SK-N-SH treated with all-trans-retinoic acid at 6 μM for 48 hours (cell line): ENCODE results near the gene GLDN.

Experiments
- ATAC-seq: fragments of 200-7000 bp; cut with Tn5 transposase; 3 replicates; pipeline ENCODE4 v1.9.1; 2020; ENCODE audit warnings: mild to moderate bottlenecking, moderate library complexity
- ARNTL ChIP-seq: fragments of 450-650 bp; formaldehyde crosslinking; IDR thresholded peaks from 2 replicates; pipeline ENCODE4 v1.5.0; 2020; ENCODE audit warnings: low read depth, mild to moderate bottlenecking, moderate library complexity, borderline replicate concordance
- BACH2 ChIP-seq: fragments of 250-450 bp; sonication (Bioruptor Pico); IDR thresholded peaks from 2 replicates; pipeline ENCODE4 v1.9.0; 2021; ENCODE audit warnings: mild to moderate bottlenecking, borderline replicate concordance
- CREB5 ChIP-seq: fragments of 250-450 bp; sonication (Bioruptor Pico); IDR thresholded peaks from 2 replicates; pipeline ENCODE4 v1.5.1; 2020; ENCODE audit warnings: low read depth, mild to moderate bottlenecking, moderate library complexity
- CSDC2 ChIP-seq: fragments of 250-450 bp; sonication (Bioruptor Pico); IDR thresholded peaks from 2 replicates; pipeline ENCODE4 v1.5.0; 2020; ENCODE audit warnings: mild to moderate bottlenecking, moderate library complexity
- CSRNP3 ChIP-seq: fragments of 250-450 bp; sonication (Bioruptor Pico); IDR thresholded peaks from 2 replicates; pipeline ENCODE4 v1.5.1; 2021; ENCODE audit warnings: mild to moderate bottlenecking, moderate library complexity
- ESRRG ChIP-seq: fragments of 250-450 bp; sonication (Bioruptor Pico); IDR thresholded peaks from 2 replicates; pipeline ENCODE4 v1.6.1; 2021; ENCODE audit warnings: mild to moderate bottlenecking
- GLIS3 ChIP-seq: fragments of 250-450 bp; sonication (Bioruptor Pico); IDR thresholded peaks from 2 replicates; pipeline ENCODE4 v1.5.0; 2020; ENCODE audit warnings: mild to moderate bottlenecking, moderate library complexity
- ISL1 ChIP-seq: fragments of 250-450 bp; sonication (Bioruptor Pico); IDR thresholded peaks from 2 replicates; pipeline ENCODE4 v2.1.2; 2022; ENCODE audit warnings: mild to moderate bottlenecking, moderate library complexity
- PATZ1 ChIP-seq: fragments of 250-450 bp; sonication (Bioruptor Pico); IDR thresholded peaks from 2 replicates; pipeline ENCODE4 v1.8.0; 2020; ENCODE audit warnings: mild to moderate bottlenecking, moderate library complexity, borderline replicate concordance
- PPARA ChIP-seq: fragments of 250-450 bp; sonication (Bioruptor Pico); IDR thresholded peaks from 2 replicates; pipeline ENCODE4 v1.5.0; 2020; ENCODE audit warnings: mild to moderate bottlenecking, borderline replicate concordance
- RARB ChIP-seq: fragments of 250-450 bp; sonication (Bioruptor Pico); IDR thresholded peaks from 2 replicates; pipeline ENCODE4 v1.8.0; 2021; ENCODE audit warnings: mild to moderate bottlenecking, moderate library complexity
- SNAI2 ChIP-seq: fragments of 250-450 bp; sonication (Bioruptor Pico); IDR thresholded peaks from 2 replicates; pipeline ENCODE4 v1.5.0; 2020; ENCODE audit warnings: mild to moderate bottlenecking, moderate library complexity
- TCF4 ChIP-seq: fragments of 250-450 bp; sonication (Bioruptor Pico); IDR thresholded peaks from 2 replicates; pipeline ENCODE4 v1.8.0; 2021; ENCODE audit warnings: mild to moderate bottlenecking, moderate library complexity, borderline replicate concordance
- TOX ChIP-seq: fragments of 250-450 bp; sonication (Bioruptor Pico); IDR thresholded peaks from 2 replicates; pipeline ENCODE4 v1.8.0; 2021; ENCODE audit warnings: mild to moderate bottlenecking, moderate library complexity, borderline replicate concordance
- TSHZ2 ChIP-seq: fragments of 250-450 bp; sonication (Bioruptor Pico); IDR thresholded peaks from 2 replicates; pipeline ENCODE4 v1.5.0; 2020; ENCODE audit warnings: mild to moderate bottlenecking, moderate library complexity
- ZC3H10 ChIP-seq: fragments of 250-450 bp; sonication (Bioruptor Pico); IDR thresholded peaks from 2 replicates; pipeline ENCODE4 v1.5.1; 2021; ENCODE audit warnings: mild to moderate bottlenecking, moderate library complexity
- ZFP3 ChIP-seq: fragments of 250-450 bp; sonication (Bioruptor Pico); IDR thresholded peaks from 2 replicates; pipeline ENCODE4 v1.5.0; 2020; ENCODE audit warnings: mild to moderate bottlenecking, moderate library complexity
- ZFP30 ChIP-seq: fragments of 450-650 bp; formaldehyde crosslinking; IDR thresholded peaks from 2 replicates; pipeline ENCODE4 v1.5.0; 2022; ENCODE audit warnings: mild to moderate bottlenecking, moderate library complexity
- ZNF565 ChIP-seq: fragments of 450-650 bp; formaldehyde crosslinking; conservative IDR thresholded peaks from 2 replicates; pipeline ENCODE4 v1.5.0; 2020; ENCODE audit warnings: low read depth, mild to moderate bottlenecking, moderate library complexity
- ZNF70 ChIP-seq: fragments of 450-650 bp; formaldehyde crosslinking; IDR thresholded peaks from 2 replicates; pipeline ENCODE4 v1.5.0; 2020; ENCODE audit warnings: mild to moderate bottlenecking, moderate library complexity
- ZNF8 ChIP-seq: fragments of 450-650 bp; formaldehyde crosslinking; IDR thresholded peaks from 2 replicates; pipeline ENCODE4 v1.5.0; 2020; ENCODE audit warnings: mild to moderate bottlenecking, moderate library complexity

The GLDN gene

GRCh38 chr15:51327081-51327480 is 14.4 kb upstream of the GLDN start:
- no peak for TF ChIP-seq ZFP30
- no peak for TF ChIP-seq TOX (CRISPR knock-in tag)
- TF ChIP-seq ZNF70 (CRISPR knock-in tag) = no peak
- ATAC-seq = no peak

- TF ChIP-seq CSDC2 = no peak
- TF ChIP-seq TSHZ2 (CRISPR knock-in tag) = no peak
- no peak for TF ChIP-seq PPARA (CRISPR knock-in tag)
- no peak for TF ChIP-seq ZFP30
- TF ChIP-seq ZFP3 (CRISPR knock-in tag) = no peak
- TF ChIP-seq ISL1 (CRISPR knock-in tag) = no peak
- no peak for TF ChIP-seq CSRNP3 (CRISPR knock-in tag)
- TF ChIP-seq ZNF8 (CRISPR knock-in tag) = no peak
- no peak for TF ChIP-seq BACH2 (CRISPR knock-in tag)
- TF ChIP-seq TCF4 (CRISPR knock-in tag) = no peak
- no peak for TF ChIP-seq ARNTL (CRISPR knock-in tag)
- TF ChIP-seq SNAI2 (CRISPR knock-in tag) = no peak
- TF ChIP-seq GLIS3 = no peak
- no peak for TF ChIP-seq PATZ1 (CRISPR knock-in tag)
- no peak for TF ChIP-seq RARB (CRISPR knock-in tag)
- no peak for TF ChIP-seq ESRRG (CRISPR knock-in tag)
- TF ChIP-seq TOX (CRISPR knock-in tag) = no peak
- TF ChIP-seq ZNF70 (CRISPR knock-in tag) = no peak
Observed at GRCh38 chr15:51328926-51329325, 12.5 kb upstream of the GLDN start.

GRCh38 chr15:51331141-51331540 is 10.3 kb upstream of the GLDN start:
- no peak for TF ChIP-seq BACH2 (CRISPR knock-in tag)
- TF ChIP-seq ZNF565 (CRISPR knock-in tag) = no peak
- no peak for TF ChIP-seq ARNTL (CRISPR knock-in tag)
- TF ChIP-seq ZNF8 (CRISPR knock-in tag) = no peak
- no peak for TF ChIP-seq TSHZ2 (CRISPR knock-in tag)
- TF ChIP-seq ZC3H10 (CRISPR knock-in tag) = no peak
- TF ChIP-seq CREB5 (CRISPR knock-in tag) = no peak
- no peak for TF ChIP-seq SNAI2 (CRISPR knock-in tag)
- TF ChIP-seq ESRRG (CRISPR knock-in tag) = no peak
- TF ChIP-seq CSRNP3 (CRISPR knock-in tag) = no peak
- no peak for ATAC-seq

More at GRCh38 chr15:51328926-51329325, 12.5 kb upstream of the GLDN start:
- no peak for ATAC-seq
